A549 treated with CORT108297 at 1 μM for 4 hours (cell line): Measurements from ENCODE around the gene DMKN. TPM values are rescaled to one million over a fixed set of nuclear protein-coding genes. Genes with fewer than 3 reads are reported as not detected.

Experiments
- total RNA-seq: library from RNA; stranded (reverse); fragments of 200-300 nt; extraction: Qiagen RNA extraction; gene quantifications from 5 replicates; pipeline ENCODE4 v1.2.3, GENCODE V29; 2022

Gene DMKN
- total RNA-seq: 34.1 to 42.4 TPM (median 35.8 TPM) in 5 replicates

GRCh38 chr19:35513628-35514281 is at the start of gene DMKN:
DMKN (minus strand) TSS chr19:35513649; CDS start chr19:35513475, 174 bp downstream.

GRCh38 chr19:35545001-35545854 is 31.8 kb upstream of the DMKN start, which contains the start of gene TMEM147:
TMEM147 (plus strand) TSS chr19:35545626; CDS start chr19:35545740, 114 bp downstream.

GRCh38 chr19:35533201-35533821 is 19.9 kb upstream of the DMKN start, which contains the start of gene GAPDHS:
GAPDHS (plus strand) TSS chr19:35533456; CDS start chr19:35533528, 72 bp downstream.

GRCh38 chr19:35528218-35529038 is 15.0 kb upstream of the DMKN start, which contains the start of gene SBSN:
SBSN (minus strand) TSS chr19:35528311; CDS start chr19:35528281, 30 bp downstream.

GRCh38 chr19:35490364-35490763 is 23.1 kb downstream of the DMKN start, which contains the start of gene KRTDAP:
KRTDAP (minus strand) TSS chr19:35490464; CDS start chr19:35490442, 22 bp downstream.

GRCh38 chr19:35447606-35448469 is 65.6 kb downstream of the DMKN start, which contains the start of gene FFAR2:
FFAR2 (plus strand) TSS chr19:35448257; CDS start chr19:35449715, 1,458 bp downstream.

Other genes with a start within 250 kb of the DMKN start
- 112 to 163 TPM (median 159 TPM) in 5 replicates for gene USF2, start 244.7 kb downstream of the DMKN start, total RNA-seq
- 0.24 TPM in 1 of 5 replicates, not detected in the others for gene HAMP, start 231.1 kb downstream of the DMKN start, total RNA-seq
- gene MAG, start 221.5 kb downstream of the DMKN start, total RNA-seq: 0.12 TPM in 1 of 5 replicates, not detected in the others
- gene CD22, start 184.5 kb downstream of the DMKN start, total RNA-seq: 0.92 to 1.4 TPM (median 0.99 TPM) in 5 replicates
- gene FFAR1, start 165.7 kb downstream of the DMKN start, total RNA-seq: 0.05 TPM in 1 of 5 replicates, not detected in the others
- not detected in 5 replicates for gene FFAR3, start 155.2 kb downstream of the DMKN start, total RNA-seq
- gene GPR42, start 142.6 kb downstream of the DMKN start, total RNA-seq: not detected in 5 replicates
- gene FFAR2, start 65.4 kb downstream of the DMKN start, total RNA-seq: 0.03 TPM in 1 of 5 replicates, not detected in the others
- not detected in 5 replicates for gene KRTDAP, start 23.2 kb downstream of the DMKN start, total RNA-seq
- gene SBSN, start 14.7 kb upstream of the DMKN start, total RNA-seq: 2.5 to 3.1 TPM (median 3.0 TPM) in 5 replicates
- not detected in 5 replicates for gene GAPDHS, start 19.8 kb upstream of the DMKN start, total RNA-seq
- gene TMEM147, start 32.0 kb upstream of the DMKN start, total RNA-seq: 350 to 462 TPM (median 443 TPM) in 5 replicates
- not detected in 5 replicates for gene ATP4A, start 50.0 kb upstream of the DMKN start, total RNA-seq
- gene PMIS2, start 72.5 kb upstream of the DMKN start, total RNA-seq: not detected in 5 replicates
- 12.1 to 18.6 TPM (median 17.4 TPM) in 5 replicates for gene HAUS5, start 99.1 kb upstream of the DMKN start, total RNA-seq
- gene RBM42, start 115.4 kb upstream of the DMKN start, total RNA-seq: 144 to 216 TPM (median 212 TPM) in 5 replicates
- 1.6 to 3.1 TPM (median 2.4 TPM) in 5 replicates for gene ETV2, start 128.1 kb upstream of the DMKN start, total RNA-seq
- 1,293 to 1,487 TPM (median 1,363 TPM) in 5 replicates for gene COX6B1, start 134.7 kb upstream of the DMKN start, total RNA-seq
- 0.51 to 1.1 TPM (median 0.91 TPM) in 5 replicates for gene UPK1A, start 152.9 kb upstream of the DMKN start, total RNA-seq
- gene ZBTB32, start 190.9 kb upstream of the DMKN start, total RNA-seq: 0.03 TPM in 1 of 5 replicates, not detected in the others
- gene KMT2B, start 204.4 kb upstream of the DMKN start, total RNA-seq: 47.4 to 63.8 TPM (median 61.5 TPM) in 5 replicates
- gene IGFLR1, start 228.8 kb upstream of the DMKN start, total RNA-seq: 12.9 to 14.2 TPM (median 13.3 TPM) in 5 replicates
- gene U2AF1L4, start 231.8 kb upstream of the DMKN start, total RNA-seq: 26.6 to 31.3 TPM (median 28.4 TPM) in 5 replicates
- 285 to 335 TPM (median 294 TPM) in 5 replicates for gene PSENEN, start 232.0 kb upstream of the DMKN start, total RNA-seq
- gene LIN37, start 234.9 kb upstream of the DMKN start, total RNA-seq: 18.3 to 28.2 TPM (median 25.9 TPM) in 5 replicates
- gene HSPB6, start 243.4 kb upstream of the DMKN start, total RNA-seq: 0.12 to 0.29 TPM (median 0.19 TPM) in 5 replicates
- 23.1 to 33.0 TPM (median 27.3 TPM) in 5 replicates for gene PROSER3, start 244.5 kb upstream of the DMKN start, total RNA-seq